Osteoblast (primary cell): ENCODE data around the gene CLIC1. TPM values are rescaled to one million over a fixed set of nuclear protein-coding genes. Genes with fewer than 3 reads are reported as not detected.

ENCODE experiments used
- DNase-seq: peaks from one replicate; pipeline ENCODE4 v3.0.0; 2011; ENCODE audit warnings: low spot score, mixed read lengths; ENCODE audit not compliant: insufficient read length; ENCODE audit errors: missing footprints
- H2AFZ ChIP-seq: 2 replicates; pipeline ENCODE4 v1.6.0; 2011; ENCODE audit warnings: mild to moderate bottlenecking, low read length
- H3K27ac ChIP-seq: 2 replicates; pipeline ENCODE4 v1.5.1; 2011; ENCODE audit warnings: mild to moderate bottlenecking, low read depth, low read length, moderate library complexity
- H3K27me3 ChIP-seq: 2 replicates; pipeline ENCODE4 v1.6.0; 2012; ENCODE audit warnings: mild to moderate bottlenecking, control low read depth, inconsistent platforms, low read length, moderate library complexity; ENCODE audit not compliant: insufficient read depth
- H3K36me3 ChIP-seq: 2 replicates; pipeline ENCODE4 v1.5.1; 2011; ENCODE audit warnings: mild to moderate bottlenecking, low read length, control low read depth, moderate library complexity; ENCODE audit not compliant: insufficient read depth
- H3K4me1 ChIP-seq: 2 replicates; pipeline ENCODE4 v1.5.1; 2011; ENCODE audit warnings: mild to moderate bottlenecking, low read length, control low read depth, moderate library complexity; ENCODE audit not compliant: insufficient read depth
- H3K4me2 ChIP-seq: 2 replicates; pipeline ENCODE4 v1.6.0; 2011; ENCODE audit warnings: mild to moderate bottlenecking, low read length; ENCODE audit not compliant: insufficient read depth
- H3K4me3 ChIP-seq: fragments of 200-600 bp; sonication (generic); 3 replicates; pipeline ENCODE4 v1.5.1; 2012; ENCODE audit warnings: mild to moderate bottlenecking, low read length, inconsistent platforms; ENCODE audit not compliant: insufficient read depth
- H3K79me2 ChIP-seq: 2 replicates; pipeline ENCODE4 v1.6.0; 2012; ENCODE audit warnings: mild to moderate bottlenecking, low read length, control low read depth, inconsistent platforms; ENCODE audit not compliant: insufficient read depth
- H3K9me3 ChIP-seq: 2 replicates; pipeline ENCODE4 v1.5.1; 2011; ENCODE audit warnings: low read depth, low read length, control low read depth
- H4K20me1 ChIP-seq: 2 replicates; pipeline ENCODE4 v1.6.0; 2012; ENCODE audit warnings: mild to moderate bottlenecking, low read length, control low read depth; ENCODE audit not compliant: insufficient read depth
- CTCF ChIP-seq: IDR thresholded peaks from 2 replicates; pipeline ENCODE4 v1.5.1; 2011; ENCODE audit warnings: mild to moderate bottlenecking, low read depth, low read length, moderate library complexity; ENCODE audit errors: extremely low read depth
- total RNA-seq: library from RNA; depleted of rRNA; stranded (reverse); fragments of >200 nt; gene quantifications from 2 replicates; pipeline ENCODE4 v1.2.3, GENCODE V29; 2012

CLIC1 gene
- total RNA-seq, 1 donor, result 502 TPM

- H3K9me3 ChIP-seq, result no peaks in the 10 kb centered on the region
- peak overlapping the region; percentile 91 for H3K4me2 ChIP-seq
- H3K27me3 ChIP-seq, result no peaks in the 10 kb centered on the region
- peaks cover 56% of the 10 kb centered on the region for H3K36me3 ChIP-seq
- H3K79me2 ChIP-seq, result peaks cover 29% of the 10 kb centered on the region
- H3K4me3 ChIP-seq, result peak overlapping the region; percentile 92
- TF ChIP-seq CTCF, result no peak
- H3K4me1 ChIP-seq, result peaks cover 24% of the 10 kb centered on the region
- peaks cover 24% of the 10 kb centered on the region for H4K20me1 ChIP-seq
- DNase-seq, result peak; percentile 99
- H3K27ac ChIP-seq, result peak overlapping the region; percentile 87
- peak overlapping the region; percentile 82 for H2AFZ ChIP-seq
Measured at GRCh38 chr6:31729515-31729978, 6.8 kb downstream of the CLIC1 start.

- H2AFZ ChIP-seq, result peak within 1 kb of the TSS; percentile 82
- H3K4me3 ChIP-seq, result peak within 1 kb of the TSS; percentile 92
- peak within 1 kb of the TSS; percentile 87 for H3K27ac ChIP-seq
- peaks cover 18% of the 10 kb centered on the region for H3K4me1 ChIP-seq
- DNase-seq, result peak; percentile 91
- H3K4me2 ChIP-seq, result peak within 1 kb of the TSS; percentile 91
- H3K27me3 ChIP-seq, result no peaks in the 10 kb centered on the region
- peaks cover 23% of the 10 kb centered on the region for H3K79me2 ChIP-seq
- peaks cover 18% of the 10 kb centered on the region for H4K20me1 ChIP-seq
- no peaks in the 10 kb centered on the region for H3K9me3 ChIP-seq
- TF ChIP-seq CTCF, result peak; percentile 64
- peaks cover 50% of the 10 kb centered on the region for H3K36me3 ChIP-seq
Measured at GRCh38 chr6:31728767-31729514, 7.4 kb downstream of the CLIC1 start, which contains the start of gene DDAH2. TSS of gene DDAH2 (minus strand) at chr6:31729299. CDS start at chr6:31729161, 138 bp downstream.

- Histone ChIP-seq H2AFZ (no peak overlapping the region), H3K27ac (no peak overlapping the region), H3K4me2 (peak overlapping the region; percentile 91), H3K27me3 (no peaks in the 10 kb centered on the region), H3K79me2 (peaks cover 13% of the 10 kb centered on the region), H3K4me1 (peaks cover 13% of the 10 kb centered on the region), H3K4me3 (peak overlapping the region; percentile 92), H3K9me3 (no peaks in the 10 kb centered on the region), H4K20me1 (peaks cover 14% of the 10 kb centered on the region), H3K36me3 (peaks cover 40% of the 10 kb centered on the region)
- DNase-seq, result no peak
- no peak for TF ChIP-seq CTCF
Measured at GRCh38 chr6:31727717-31728671, 8.3 kb downstream of the CLIC1 start.
